ENCODE data around the gene KDM4C.
"Not testable (repeated sequence)": the region's sequence is repeated elsewhere in the genome, so short reads cannot be mapped to it uniquely, and the experiment has no call there.

KDM4C gene

DNA sequence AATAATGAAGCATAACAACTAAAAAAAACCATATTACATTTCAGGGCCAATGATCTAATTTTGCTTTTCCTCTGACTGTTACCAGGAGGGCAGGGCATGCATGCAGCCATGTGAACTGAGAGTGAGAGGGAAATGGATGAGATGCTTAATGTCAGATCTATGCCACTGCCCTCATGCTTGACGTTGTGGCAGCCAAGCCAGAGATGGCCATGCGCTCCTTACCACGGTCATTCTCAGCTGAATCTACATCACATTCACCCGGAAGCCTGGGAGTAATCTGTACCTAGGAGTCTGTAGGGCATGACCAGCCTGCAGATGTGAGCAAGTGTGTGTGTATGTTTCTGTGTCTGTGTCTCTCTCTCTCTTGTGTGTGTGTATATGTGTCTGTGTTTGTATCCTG is 183.7 kb downstream of the KDM4C start:
- DNase-seq: no peak

DNA sequence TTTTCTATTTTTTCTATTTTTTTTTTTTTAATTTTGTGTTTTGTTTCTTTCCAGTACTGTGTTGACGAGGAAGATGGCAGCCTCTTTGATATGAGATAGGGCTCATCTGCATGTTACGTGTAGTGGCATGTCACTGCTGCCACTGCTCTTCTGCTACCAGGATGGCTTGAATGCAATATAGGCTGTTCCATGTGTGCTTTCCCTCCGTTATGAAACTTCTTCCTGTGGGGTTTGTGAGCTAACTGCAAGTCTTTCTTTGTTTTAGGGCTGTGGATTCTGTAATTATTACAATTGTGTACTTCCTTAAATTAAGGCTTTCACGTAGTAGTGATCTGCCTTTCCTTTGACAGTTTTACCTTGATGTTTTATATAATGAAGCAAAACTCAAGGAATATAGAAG is 184.6 kb downstream of the KDM4C start:
- DNase-seq: no peak

DNA sequence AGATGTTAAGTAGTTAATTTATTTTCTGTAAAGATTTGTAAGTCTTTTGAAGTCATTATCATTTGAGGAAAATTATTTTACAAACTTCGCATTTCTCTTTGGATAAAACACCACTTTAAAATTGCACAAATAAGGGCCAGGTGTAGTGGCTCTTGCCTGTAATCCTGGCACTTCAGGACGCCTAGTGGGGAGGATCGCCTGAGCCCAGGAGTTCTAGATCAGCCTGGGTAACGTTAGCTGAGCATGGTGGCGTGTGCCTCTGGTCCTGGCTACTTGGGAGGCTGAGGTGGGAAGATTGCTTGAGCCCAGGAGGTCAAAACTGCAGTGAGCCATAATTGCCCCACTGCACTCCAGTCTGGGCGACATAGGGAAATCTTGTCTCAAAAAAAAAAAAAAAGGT is 185.5 kb downstream of the KDM4C start:
- no peak for DNase-seq

DNA sequence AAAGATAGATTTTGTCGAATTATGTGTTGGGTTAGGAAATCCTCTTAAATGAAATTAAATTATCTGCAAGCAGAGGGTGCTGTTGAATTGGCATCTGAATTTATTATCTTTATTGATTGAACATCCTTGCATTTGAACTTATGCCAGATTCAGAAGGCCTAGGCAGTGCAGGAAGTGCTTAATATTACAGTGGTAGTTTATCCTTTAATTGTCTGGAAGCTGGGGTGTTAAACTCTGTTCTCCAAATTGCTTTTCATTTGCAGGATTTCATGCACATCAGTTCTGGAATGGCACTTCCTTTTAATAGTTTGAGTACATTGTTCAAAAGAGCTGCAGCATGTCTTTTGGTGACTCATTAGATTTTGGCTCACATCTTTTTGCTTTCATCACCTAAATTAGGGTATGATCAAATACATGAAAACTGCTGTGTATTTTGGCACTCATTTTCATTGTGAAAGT is 186.3 kb downstream of the KDM4C start:
- DNase-seq: no peak

DNA sequence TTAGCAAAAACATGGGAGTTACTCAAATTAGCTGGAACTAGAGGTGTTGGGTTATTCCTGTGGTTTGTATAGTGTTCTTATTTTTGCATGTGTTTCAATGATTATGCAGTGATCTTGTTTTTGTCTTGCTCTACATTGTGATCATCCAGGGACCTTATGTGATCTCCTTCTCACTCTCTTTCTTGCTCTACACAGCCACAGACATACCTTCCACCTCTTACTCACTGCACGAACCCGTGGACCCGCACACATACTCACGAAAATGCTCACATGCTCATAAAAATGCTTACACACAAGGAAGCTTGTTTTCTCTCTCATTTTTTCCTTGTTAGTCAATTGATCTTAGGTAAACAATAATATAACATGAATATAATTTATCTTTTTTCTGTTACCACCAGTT is 187.1 kb downstream of the KDM4C start:
- DNase-seq: no peak

DNA sequence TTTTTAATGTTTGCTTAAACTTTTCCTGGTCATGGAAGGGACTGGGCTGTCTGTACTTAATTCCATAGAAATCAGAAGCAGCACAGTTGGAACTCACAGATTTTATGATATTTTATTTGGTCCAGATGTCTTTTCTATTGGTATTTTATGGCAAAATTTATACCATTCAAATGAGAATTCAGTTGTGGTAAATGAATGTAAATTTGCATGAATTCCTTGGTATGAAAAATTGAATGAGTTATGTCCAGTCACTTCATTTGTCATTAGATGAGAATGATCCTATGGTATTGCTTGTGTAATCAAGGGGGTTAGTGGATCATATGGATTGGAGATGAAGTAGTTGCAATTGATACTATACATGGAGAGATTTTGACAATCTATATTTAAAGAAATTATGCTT is 188.0 kb downstream of the KDM4C start:
- no peak for DNase-seq

DNA sequence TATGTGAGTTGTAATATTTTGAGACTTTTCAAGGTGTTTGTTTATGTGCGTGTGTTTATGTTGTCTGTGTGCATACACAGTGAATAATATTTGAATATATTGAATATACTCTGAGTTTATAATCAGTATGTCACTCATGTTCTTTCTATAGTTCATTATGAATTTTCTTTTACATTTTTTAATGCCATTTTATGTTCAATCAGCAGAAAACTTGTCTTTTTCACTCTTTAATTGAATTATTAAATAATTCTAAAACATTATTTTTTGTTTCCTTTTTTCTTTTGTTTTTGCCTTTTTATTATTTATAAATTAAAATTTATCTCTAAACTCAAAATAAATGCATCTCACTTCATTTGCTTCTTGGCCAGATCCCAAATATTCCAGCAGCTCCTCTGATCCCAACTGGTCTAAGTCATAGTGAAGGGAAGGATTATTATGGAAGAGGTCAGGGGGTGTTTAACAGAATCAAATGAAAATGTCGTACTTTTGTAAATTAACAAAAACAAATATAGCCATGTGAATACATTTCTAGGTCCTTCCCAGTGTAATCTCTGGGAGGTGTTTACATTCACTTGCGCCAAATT is 188.9 kb downstream of the KDM4C start:
- no peak for DNase-seq

DNA sequence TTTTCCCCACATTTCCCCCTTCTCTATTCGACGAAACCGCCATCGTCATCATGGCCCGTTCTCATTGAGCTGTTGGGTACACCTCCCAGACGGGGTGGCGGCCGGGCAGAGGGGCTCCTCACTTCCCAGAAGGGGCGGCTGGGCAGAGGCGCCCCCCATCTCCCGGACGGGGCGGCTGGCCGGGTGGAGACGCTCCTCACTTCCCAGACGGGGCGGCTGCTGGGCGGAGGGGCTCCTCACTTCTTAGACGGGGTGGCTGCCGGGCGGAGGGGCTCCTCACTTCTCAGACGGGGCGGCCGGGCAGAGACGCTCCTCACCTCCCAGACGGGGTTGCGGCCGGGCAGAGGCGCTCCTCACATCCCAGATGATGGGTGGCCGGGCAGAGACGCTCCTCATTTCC is 191.1 kb downstream of the KDM4C start:
- DNase-seq: not testable (repeated sequence)

DNA sequence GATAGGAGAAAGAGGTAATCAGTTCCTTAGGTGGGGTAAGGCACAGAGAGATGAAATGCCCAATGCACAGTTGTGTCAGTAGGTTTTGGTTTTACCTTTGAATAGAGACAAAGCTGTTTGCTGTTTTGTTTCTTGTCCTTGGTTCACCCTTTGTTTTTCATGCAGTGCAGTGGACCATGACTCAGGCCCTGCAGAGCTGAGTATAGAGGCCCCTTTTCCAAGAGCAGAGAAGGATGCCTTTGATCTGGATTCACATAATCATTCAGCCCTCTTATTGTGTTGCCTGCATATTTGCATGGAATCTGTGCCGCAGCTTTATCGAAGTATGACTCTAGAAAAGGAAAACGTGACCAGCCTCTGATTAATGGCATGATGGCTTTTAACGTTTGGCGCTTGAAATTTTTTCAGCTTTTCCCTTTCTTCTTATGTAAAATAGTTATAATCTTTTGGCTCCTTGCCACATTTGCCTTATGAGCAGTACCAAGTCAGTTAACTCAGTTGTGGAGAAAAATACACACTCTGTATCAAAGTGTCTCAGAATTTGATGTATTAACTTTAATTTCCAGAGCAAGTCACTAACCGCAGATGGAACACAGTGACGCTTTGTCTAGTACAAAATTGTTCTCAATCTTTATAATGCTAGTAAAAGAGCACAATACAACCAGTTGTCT is 197.6 kb downstream of the KDM4C start:
- no peak for DNase-seq

DNA sequence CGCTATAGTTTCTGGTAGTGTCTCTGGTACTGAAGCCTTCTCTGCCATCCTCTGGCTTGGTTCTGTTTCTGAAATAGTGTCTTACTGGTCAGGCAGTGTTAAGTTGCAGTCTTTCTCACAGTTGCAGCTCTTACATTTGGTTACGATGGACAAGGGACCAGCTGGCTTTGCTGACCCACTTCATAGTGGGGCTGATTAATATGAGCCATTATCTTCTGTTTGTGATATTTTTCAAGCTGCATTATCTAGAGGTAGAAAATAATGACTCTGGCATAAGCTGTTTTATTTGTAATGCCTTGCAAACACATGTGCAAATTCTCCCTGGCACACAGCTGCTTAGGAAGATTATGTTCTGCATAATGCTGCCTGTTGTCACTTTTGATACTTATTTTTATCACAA is 199.1 kb downstream of the KDM4C start:
- no peak for DNase-seq

DNA sequence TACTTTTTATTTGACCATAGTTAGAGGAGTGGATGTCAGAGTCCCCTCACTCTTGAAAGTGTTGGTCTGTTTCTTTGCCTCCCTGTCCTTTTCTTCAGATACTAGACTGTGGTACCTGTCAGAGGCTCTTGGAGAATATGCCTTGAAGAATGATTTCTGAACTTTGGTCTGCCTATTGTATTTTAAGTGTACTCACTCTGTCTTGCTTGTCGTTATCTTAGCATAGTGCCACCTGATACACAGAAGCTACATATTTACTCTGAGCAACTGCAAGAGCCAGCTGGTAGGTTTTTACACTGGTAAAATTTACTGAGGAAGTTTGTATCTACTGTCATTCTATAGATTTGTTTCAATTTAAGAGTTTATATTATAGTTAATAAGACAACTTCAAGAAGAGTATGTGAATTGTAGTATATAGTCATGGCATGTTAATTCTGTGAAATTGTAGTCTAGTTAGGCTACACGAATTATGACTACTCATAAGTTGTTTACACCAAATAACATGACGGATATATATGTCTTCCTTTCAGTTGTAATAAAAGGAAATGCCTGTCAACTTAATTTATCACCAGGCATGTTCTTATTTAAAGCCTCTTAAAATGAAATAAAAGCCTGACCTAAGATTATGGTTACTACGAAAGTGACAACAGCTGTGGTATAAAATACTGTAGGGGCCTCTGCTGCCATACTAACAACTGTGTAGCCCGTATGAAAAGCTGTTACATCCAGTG is 201.7 kb downstream of the KDM4C start:
- no peak for DNase-seq

DNA sequence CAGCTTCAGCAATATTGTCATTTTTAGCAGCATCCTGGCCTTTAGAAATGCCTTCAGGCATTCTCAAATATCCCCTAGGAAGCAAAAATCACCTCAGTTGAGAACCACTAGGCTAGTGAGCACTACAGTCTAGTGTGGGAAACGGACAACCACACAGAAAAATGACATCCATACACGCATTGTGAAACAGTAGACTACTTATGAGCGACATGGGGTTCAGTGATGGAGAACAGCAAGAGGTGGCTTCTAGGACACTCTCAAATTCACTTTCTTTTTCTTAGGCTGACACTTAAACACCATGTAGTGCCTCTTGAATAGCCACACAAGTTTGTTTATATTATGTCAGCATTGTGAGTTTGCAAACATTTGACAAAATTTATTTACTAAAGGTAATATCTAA is 203.0 kb downstream of the KDM4C start:
- no peak for DNase-seq

DNA sequence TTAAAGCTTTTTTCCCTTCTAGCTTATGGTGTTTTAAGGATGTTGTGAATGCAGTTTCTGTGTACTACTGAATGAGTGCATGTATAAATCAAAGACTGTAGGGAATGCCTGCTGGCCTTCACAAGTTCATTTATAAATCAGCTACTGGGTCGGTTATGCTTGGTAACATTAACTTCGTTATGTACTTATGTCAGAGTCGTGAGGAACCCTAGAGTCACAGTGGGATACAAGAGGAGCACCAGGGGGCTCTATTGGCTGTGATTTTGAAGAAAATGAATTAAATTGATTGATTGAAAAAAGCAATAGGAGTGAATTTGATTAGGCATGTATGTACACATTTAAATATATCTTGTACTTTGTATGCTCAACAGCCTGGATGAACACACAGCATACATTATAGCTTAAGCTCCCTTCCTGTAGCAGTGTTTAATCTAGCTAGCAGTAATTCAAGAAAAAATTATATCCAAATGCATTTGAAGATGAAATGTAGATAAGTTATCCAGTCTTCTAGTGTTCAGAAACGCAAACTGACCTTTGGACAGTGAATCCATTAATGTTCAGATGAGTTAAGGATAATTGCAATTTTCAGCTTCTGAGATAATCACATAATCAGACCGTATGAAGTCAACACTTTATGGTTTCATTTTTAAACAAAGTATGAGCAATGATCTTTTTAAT is 204.2 kb downstream of the KDM4C start:
- DNase-seq: no peak

DNA sequence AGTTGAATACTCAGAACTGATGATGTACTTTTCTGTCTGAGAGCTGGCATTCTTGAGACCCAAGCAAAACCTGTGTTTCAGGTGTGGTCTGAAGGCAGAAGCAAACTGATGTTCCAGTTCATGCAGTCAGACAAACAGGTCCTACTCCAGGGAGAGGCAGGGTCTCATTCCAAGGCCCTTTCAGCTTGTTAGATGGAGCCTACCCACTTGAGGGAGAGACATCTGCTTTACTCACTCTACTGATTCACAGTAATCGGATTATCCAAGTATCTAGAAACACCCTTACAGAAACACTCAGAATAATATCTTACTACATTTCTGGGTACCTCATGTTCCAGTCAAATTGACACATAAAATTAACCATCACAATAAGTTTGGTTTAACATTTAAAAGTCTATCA is 207.8 kb downstream of the KDM4C start:
- no peak for DNase-seq

DNA sequence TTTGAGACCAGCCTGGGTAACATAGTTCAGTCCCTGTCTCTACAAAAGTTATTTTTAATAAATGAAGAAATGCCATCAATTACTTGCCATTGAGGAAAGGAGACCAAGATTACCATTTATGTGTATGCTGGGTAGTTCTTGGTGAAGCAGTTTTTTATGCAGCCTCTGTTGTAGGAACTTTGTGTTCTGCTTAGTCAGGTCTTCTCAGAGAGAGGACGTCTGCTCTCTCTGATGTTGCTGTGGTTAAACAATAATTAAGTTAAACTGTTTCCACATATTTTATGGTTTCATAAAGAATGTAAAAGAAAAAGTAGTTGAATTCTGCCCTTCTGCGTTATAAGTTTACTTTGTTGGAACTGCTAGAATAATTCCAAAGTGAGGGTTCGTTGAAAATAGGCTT is 210.5 kb downstream of the KDM4C start:
- no peak for DNase-seq

DNA sequence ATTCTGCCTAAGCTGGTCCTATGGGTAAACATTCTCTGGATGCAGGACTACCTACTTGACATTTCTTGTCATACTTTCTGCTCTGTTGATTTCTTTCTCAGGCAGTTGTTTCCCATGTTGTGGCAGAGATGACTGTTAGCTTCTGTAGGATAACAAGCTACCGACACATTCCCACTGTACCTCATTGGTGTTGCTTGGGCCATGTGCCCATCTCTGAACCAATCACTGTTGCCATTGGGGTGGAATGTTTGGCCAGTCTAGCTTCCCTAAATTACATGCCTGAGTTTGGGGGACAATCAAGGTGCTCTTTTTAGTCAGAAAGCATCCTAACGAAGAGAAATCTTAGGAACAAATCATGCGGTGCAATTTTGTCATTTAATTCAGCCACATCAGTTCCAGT is 212.0 kb downstream of the KDM4C start:
- DNase-seq: no peak

DNA sequence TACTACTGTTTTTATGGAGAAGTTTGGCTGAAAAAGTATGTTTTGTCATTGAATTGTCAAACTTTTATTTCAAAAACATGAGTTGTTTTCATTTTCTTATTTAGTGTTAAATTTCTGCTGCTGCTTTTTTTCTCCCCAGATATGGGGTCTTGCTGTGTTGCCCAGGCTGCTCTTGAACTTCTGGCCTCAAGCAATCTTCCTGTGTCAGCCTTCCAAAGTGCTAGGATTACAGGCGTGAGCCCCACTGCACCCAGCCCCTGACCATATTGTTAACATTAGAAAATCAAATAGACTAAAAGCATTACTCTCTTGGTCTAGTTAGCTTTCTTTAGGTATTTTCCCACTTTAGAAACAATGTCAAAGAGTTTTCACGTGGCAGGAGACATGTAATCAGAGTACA is 215.3 kb downstream of the KDM4C start:
- no peak for DNase-seq

DNA sequence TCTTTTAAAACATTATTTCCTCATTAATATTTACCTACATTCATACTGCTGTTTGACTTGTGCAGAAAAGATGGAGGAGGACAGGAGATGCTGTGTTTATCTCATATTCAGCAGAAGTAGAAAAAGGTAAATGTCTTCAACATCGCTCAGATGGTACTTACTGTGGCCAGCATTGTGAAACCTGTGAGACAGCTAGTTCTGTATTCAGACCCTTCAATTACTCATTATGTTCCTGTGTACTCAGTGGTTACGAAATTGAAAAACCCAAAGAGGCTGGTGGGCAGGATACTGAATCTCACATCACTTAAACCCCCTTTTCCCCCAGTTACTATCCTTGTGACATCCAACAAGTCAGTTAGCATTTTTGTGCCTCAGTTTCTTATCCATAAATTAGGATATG is 216.0 kb downstream of the KDM4C start:
- DNase-seq: no peak

DNA sequence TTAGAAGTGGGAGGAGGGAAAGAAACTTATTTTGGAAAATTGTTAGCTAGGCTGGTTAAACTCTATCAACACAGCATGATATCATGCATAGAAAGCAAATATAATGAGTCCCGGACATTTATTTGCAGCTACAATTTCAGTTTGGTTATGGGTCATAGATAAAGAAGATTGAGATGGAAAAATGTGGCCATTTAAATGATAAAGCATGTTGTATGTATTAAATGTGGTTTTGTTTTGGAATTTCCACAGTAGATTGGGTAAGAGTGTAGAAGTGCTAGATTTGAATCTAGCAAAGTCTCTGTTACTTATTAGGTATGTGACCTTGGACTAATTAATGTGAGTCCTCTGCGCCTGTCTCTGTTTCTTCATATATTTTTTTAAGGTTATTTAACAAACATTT is 217.4 kb downstream of the KDM4C start:
- no peak for DNase-seq

DNA sequence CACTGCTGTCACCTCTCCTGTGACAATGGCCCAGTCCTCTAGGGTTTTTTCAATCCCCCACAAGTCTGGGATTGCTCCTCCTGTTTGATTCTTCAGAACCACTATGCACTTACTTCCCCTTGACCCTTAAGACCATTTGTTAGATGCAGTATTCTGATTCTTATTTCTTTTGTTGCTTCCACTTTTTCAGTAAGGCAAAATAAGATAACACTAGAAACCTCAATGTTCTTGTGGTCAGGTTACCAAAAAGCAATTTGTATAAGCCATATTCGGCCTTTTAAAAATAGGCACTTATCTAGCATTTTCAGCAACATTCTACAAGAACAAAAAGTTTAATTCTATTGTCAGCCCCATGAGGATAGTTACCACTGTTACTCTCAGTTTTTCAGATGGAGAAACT is 220.0 kb downstream of the KDM4C start:
- no peak for DNase-seq

DNA sequence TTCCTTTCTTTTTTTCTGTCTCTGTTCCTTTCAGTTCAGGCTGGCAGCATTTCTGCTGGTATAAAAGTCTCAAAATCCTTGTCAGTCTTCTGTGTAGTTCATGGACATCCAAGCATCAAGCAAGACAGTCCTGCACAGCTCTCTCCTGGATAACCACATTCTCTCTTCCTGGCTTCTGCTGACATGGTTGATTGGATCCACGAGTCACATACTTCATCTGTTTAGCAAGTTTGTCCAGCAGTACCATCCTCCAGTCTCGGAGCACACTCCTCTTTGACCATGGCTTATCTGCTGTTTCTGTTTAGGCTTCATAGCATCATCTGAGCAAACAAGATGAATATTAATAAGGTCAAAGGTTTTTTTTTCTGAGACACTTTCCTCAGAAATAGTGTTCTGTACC is 220.8 kb downstream of the KDM4C start:
- DNase-seq: no peak

DNA sequence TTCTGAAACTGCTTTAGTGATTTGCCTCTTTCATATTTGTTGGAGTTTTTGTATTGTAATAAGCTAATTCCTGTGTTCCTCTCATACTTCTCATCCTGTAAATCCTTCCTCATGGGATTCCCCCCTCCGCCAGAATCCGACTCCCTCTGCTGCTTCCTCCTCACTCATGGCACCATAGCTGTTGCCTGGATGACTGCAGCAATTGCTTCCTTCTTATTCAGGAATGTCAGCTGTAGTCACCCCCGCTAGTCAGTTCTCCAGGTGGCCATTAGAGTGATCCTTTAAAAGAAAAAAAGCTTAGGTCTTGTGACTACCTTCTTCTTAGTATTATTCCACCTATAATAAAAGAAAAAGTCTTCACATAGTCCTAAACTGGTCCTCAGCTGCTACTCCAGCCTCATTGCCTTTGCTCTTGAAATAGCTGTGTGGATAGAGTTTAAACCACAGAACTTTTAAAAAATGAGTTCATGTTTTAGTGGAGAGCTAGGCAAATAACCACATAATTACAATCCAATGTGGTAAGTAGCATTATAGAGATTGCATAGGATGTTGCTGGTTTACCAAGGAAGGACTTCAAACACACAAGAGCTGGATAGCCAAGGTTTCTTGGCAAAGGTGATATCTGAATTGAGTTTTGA is 227.3 kb downstream of the KDM4C start:
- DNase-seq: no peak

DNA sequence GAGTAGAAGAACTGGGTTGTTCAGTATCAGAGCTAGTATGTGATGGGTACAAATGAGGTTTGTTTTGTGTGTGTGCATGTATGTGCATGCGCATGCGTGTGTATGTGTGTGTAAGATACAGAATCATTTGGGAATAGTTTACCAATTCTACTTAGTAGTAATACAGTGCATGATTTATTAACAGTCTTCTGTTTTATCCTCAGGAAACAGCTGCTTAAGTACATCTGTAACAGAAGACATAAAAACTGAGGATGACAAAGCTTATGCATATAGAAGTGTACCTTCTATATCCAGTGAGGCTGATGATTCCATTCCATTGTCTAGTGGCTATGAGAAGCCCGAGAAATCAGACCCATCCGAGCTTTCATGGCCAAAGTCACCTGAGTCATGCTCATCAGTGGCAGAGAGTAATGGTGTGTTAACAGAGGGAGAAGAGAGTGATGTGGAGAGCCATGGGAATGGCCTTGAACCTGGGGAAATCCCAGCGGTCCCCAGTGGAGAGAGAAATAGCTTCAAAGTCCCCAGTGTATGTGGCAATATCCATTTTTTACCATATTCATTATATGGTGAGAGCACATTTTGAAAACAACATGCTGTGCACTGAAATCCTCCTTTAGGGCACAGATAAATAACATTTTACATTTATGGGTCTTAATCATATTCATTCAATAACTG is 228.5 kb downstream of the KDM4C start:
- no peak for DNase-seq

All from activated CD8-positive, alpha-beta memory T cell treated with anti-CD3 and anti-CD28 coated beads, Interleukin-2, amount 50 U/mL, for 48 hours (primary cell).